DOHH2 (cell line): ENCODE results near the gene CTNNA2.

ENCODE experiments used
- H3F3A ChIP-seq: fragments of 200-600 bp; sonication (generic), shearing (Covaris generic); 2 replicates; pipeline ENCODE4 v1.6.0; 2016; ENCODE audit warnings: antibody characterized with exemption, mild to moderate bottlenecking; ENCODE audit not compliant: control insufficient read depth, insufficient read depth
- H3K27ac ChIP-seq: fragments of 200-600 bp; sonication (generic); 2 replicates; pipeline ENCODE4 v1.5.1; 2014; ENCODE audit warnings: low read depth, mild to moderate bottlenecking, low read length, moderate library complexity
- H3K27me3 ChIP-seq: fragments of 200-600 bp; sonication (generic); 2 replicates; pipeline ENCODE4 v1.6.1; 2014; ENCODE audit warnings: mild to moderate bottlenecking, low read length, mixed read lengths; ENCODE audit not compliant: control insufficient read depth
- H3K36me3 ChIP-seq: fragments of 200-600 bp; sonication (generic); 2 replicates; pipeline ENCODE4 v1.6.1; 2014; ENCODE audit warnings: mild to moderate bottlenecking, low read length, moderate library complexity, mixed read lengths; ENCODE audit not compliant: control insufficient read depth
- H3K4me1 ChIP-seq: fragments of 200-600 bp; sonication (generic); 2 replicates; pipeline ENCODE4 v1.6.1; 2014; ENCODE audit warnings: mild to moderate bottlenecking, low read length, mixed read lengths; ENCODE audit not compliant: control insufficient read depth
- H3K4me2 ChIP-seq: fragments of 200-600 bp; sonication (generic); 2 replicates; pipeline ENCODE4 v1.6.0; 2014; ENCODE audit warnings: mild to moderate bottlenecking, low read length, moderate library complexity
- H3K4me3 ChIP-seq: fragments of 200-600 bp; sonication (generic); 2 replicates; pipeline ENCODE4 v1.5.1; 2014; ENCODE audit warnings: mild to moderate bottlenecking, low read length, mixed read lengths
- H3K79me2 ChIP-seq: fragments of 200-600 bp; sonication (generic); 2 replicates; pipeline ENCODE4 v1.6.1; 2014; ENCODE audit warnings: mild to moderate bottlenecking, low read length, mixed read lengths; ENCODE audit not compliant: control insufficient read depth
- H3K9me2 ChIP-seq: fragments of 200-600 bp; sonication (generic); replicated peaks from 2 replicates; pipeline ENCODE4 v1.6.1; 2014; ENCODE audit warnings: mild to moderate bottlenecking, low read length, mixed read lengths; ENCODE audit not compliant: control insufficient read depth
- H3K9me3 ChIP-seq: fragments of 200-600 bp; sonication (generic); 2 replicates; pipeline ENCODE4 v1.6.1; 2014; ENCODE audit warnings: antibody characterized with exemption, low read length, mixed read lengths; ENCODE audit not compliant: control insufficient read depth, insufficient read depth
- H4K20me1 ChIP-seq: fragments of 200-600 bp; sonication (generic); 2 replicates; pipeline ENCODE4 v1.6.0; 2014; ENCODE audit warnings: low read depth, mild to moderate bottlenecking, antibody characterized with exemption, low read length, moderate library complexity; ENCODE audit not compliant: control insufficient read depth, insufficient read depth
- EZH2phosphoT487 ChIP-seq: fragments of 200-600 bp; sonication (generic); IDR thresholded peaks from 2 replicates; pipeline ENCODE4 v1.6.1; 2017; ENCODE audit warnings: borderline replicate concordance, mild to moderate bottlenecking, antibody characterized with exemption, low read length, moderate library complexity, mixed read lengths
- TF ChIP-seq, protein P1 (sequence below): fragments of 200-600 bp; sonication (generic); IDR thresholded peaks from one replicate; pipeline ENCODE4 v1.5.1; 2014; ENCODE audit warnings: antibody characterized with exemption, mild to moderate bottlenecking, low read depth, low read length; ENCODE audit not compliant: poor library complexity, severe bottlenecking

Gene CTNNA2

DNA sequence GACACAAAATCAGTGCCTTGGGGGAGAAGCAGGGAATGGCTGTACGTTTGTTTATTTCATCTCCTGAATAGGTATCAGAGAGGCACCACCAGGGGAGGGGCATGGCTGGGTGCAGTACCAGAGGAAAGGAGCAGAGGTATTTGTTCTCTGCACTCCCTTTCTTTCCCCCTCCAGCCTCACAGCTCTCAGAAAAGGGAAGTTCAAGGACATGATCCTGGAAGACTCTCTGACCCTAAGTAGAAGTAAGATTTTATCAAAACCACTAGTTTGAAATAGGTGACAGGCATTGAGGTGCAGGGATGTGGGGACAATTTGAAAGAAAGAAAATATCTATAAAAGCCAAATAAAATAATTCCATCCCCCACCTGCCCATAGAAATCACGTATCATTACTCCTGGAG is 655.2 kb downstream of the CTNNA2 start:
- no peaks in the 10 kb centered on the region for H3K9me3 ChIP-seq
- no peak for TF ChIP-seq EZH2phosphoT487
- TF ChIP-seq, protein P1, sequence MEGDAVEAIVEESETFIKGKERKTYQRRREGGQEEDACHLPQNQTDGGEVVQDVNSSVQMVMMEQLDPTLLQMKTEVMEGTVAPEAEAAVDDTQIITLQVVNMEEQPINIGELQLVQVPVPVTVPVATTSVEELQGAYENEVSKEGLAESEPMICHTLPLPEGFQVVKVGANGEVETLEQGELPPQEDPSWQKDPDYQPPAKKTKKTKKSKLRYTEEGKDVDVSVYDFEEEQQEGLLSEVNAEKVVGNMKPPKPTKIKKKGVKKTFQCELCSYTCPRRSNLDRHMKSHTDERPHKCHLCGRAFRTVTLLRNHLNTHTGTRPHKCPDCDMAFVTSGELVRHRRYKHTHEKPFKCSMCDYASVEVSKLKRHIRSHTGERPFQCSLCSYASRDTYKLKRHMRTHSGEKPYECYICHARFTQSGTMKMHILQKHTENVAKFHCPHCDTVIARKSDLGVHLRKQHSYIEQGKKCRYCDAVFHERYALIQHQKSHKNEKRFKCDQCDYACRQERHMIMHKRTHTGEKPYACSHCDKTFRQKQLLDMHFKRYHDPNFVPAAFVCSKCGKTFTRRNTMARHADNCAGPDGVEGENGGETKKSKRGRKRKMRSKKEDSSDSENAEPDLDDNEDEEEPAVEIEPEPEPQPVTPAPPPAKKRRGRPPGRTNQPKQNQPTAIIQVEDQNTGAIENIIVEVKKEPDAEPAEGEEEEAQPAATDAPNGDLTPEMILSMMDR, result no peak
- H3K4me3 ChIP-seq, result no peak overlapping the region
- H3K36me3 ChIP-seq, result no peaks in the 10 kb centered on the region
- H3K4me2 ChIP-seq, result no peak overlapping the region
- no peaks in the 10 kb centered on the region for H4K20me1 ChIP-seq
- H3K27me3 ChIP-seq, result no peaks in the 10 kb centered on the region
- no peaks in the 10 kb centered on the region for H3F3A ChIP-seq
- no peaks in the 10 kb centered on the region for H3K79me2 ChIP-seq
- H3K9me2 ChIP-seq, result no peaks in the 10 kb centered on the region
- H3K4me1 ChIP-seq, result no peaks in the 10 kb centered on the region
- H3K27ac ChIP-seq, result no peak overlapping the region

DNA sequence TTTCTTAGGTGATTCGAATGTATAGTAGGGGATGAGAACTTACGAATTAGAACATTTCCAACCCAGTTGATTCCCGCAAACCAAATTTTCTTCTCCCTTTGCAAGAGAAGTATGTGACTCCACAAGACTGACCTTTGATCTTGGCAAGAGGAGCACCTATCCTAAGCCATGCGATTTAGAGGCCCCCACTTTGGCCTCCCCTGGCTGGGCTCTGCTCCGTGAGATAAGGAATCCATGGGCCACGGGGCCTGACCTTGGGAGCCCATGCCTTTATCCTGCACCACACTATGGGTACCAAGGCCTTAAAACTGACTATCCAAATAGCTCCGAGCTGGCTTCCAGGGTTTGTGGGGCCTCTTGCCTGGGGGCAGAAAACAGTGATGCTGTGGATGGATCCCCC is 656.0 kb downstream of the CTNNA2 start:
- Histone ChIP-seq H3K9me2 (no peaks in the 10 kb centered on the region), H4K20me1 (no peaks in the 10 kb centered on the region), H3K79me2 (no peaks in the 10 kb centered on the region), H3K4me3 (no peak overlapping the region), H3K27ac (no peak overlapping the region), H3K4me2 (no peak overlapping the region), H3K36me3 (no peaks in the 10 kb centered on the region), H3K4me1 (no peaks in the 10 kb centered on the region), H3K27me3 (no peaks in the 10 kb centered on the region), H3F3A (no peaks in the 10 kb centered on the region), H3K9me3 (no peaks in the 10 kb centered on the region)
- TF ChIP-seq, protein P1, result no peak
- TF ChIP-seq EZH2phosphoT487, result no peak

GRCh38 chr2:80169811-80170594 is 657.2 kb downstream of the CTNNA2 start:
- no peaks in the 10 kb centered on the region for H3K9me3 ChIP-seq
- no peak overlapping the region for H3K4me3 ChIP-seq
- H3K27me3 ChIP-seq, result no peaks in the 10 kb centered on the region
- TF ChIP-seq EZH2phosphoT487, result no peak
- TF ChIP-seq, protein P1, result no peak
- H3F3A ChIP-seq, result no peaks in the 10 kb centered on the region
- H3K4me2 ChIP-seq, result no peak overlapping the region
- no peaks in the 10 kb centered on the region for H3K9me2 ChIP-seq
- H3K36me3 ChIP-seq, result no peaks in the 10 kb centered on the region
- no peak overlapping the region for H3K27ac ChIP-seq
- no peaks in the 10 kb centered on the region for H3K79me2 ChIP-seq
- no peaks in the 10 kb centered on the region for H3K4me1 ChIP-seq
- no peaks in the 10 kb centered on the region for H4K20me1 ChIP-seq
